ENCODE data around the gene HTRA2.

HTRA2 gene

GRCh38 chr2:74493546-74493945 lies 36.2 kb upstream of the HTRA2 start:
- H3K27ac ChIP-seq (ENCODE audit: low read depth, low read length, poor library complexity, severe bottlenecking): no peak overlapping the region
- no peak overlapping the region for H3K4me3 ChIP-seq (ENCODE audit: low read depth, low read length, poor library complexity, severe bottlenecking)
- H3K9me3 ChIP-seq (ENCODE audit: low read length): no peaks in the 10 kb centered on the region
- H3K27me3 ChIP-seq (ENCODE audit: insufficient read depth, low read length): no peaks in the 10 kb centered on the region
- H3F3A ChIP-seq (ENCODE audit: insufficient read depth, low read length): no peaks in the 10 kb centered on the region
- no peak for TF ChIP-seq EZH2 (IDR thresholded peaks at IDR 0.05; ENCODE audit: borderline replicate concordance, low read length)
- no peak for TF ChIP-seq CTCF (IDR thresholded peaks at IDR 0.05; ENCODE audit: low read length)
- no peak overlapping the region for H2AFZ ChIP-seq (ENCODE audit: low read length)
- no peaks in the 10 kb centered on the region for H3K79me2 ChIP-seq (ENCODE audit: insufficient read depth, low read length)
- no peaks in the 10 kb centered on the region for H3K4me1 ChIP-seq (ENCODE audit: insufficient read depth, low read length, severe bottlenecking)
- peaks cover 40% of the 10 kb centered on the region for H3K36me3 ChIP-seq (ENCODE audit: insufficient read depth, low read length)
- H3K9me2 ChIP-seq (ENCODE audit: low read depth, low read length): no peaks in the 10 kb centered on the region
- no peak overlapping the region for H3K9ac ChIP-seq (ENCODE audit: low read length)
- no peaks in the 10 kb centered on the region for H4K20me1 ChIP-seq (ENCODE audit: insufficient read depth, low read length)
- no peak overlapping the region for H3K4me2 ChIP-seq (ENCODE audit: low read length)

GRCh38 chr2:74495440-74495839 lies 34.3 kb upstream of the HTRA2 start:
- Histone ChIP-seq H4K20me1 (ENCODE audit: insufficient read depth, low read length) (no peaks in the 10 kb centered on the region), H3K4me1 (ENCODE audit: insufficient read depth, low read length, severe bottlenecking) (no peaks in the 10 kb centered on the region), H3K4me2 (ENCODE audit: low read length) (no peak overlapping the region), H3K36me3 (ENCODE audit: insufficient read depth, low read length) (peaks cover 34% of the 10 kb centered on the region), H3K79me2 (ENCODE audit: insufficient read depth, low read length) (no peaks in the 10 kb centered on the region), H3K9me3 (ENCODE audit: low read length) (no peaks in the 10 kb centered on the region), H2AFZ (ENCODE audit: low read length) (no peak overlapping the region), H3K27me3 (ENCODE audit: insufficient read depth, low read length) (peaks cover 8% of the 10 kb centered on the region; the same call in 1 of the 2 replicates), H3K9ac (ENCODE audit: low read length) (no peak overlapping the region), H3K4me3 (ENCODE audit: low read depth, low read length, poor library complexity, severe bottlenecking) (no peak overlapping the region), H3K9me2 (ENCODE audit: low read depth, low read length) (no peaks in the 10 kb centered on the region), H3K27ac (ENCODE audit: low read depth, low read length, poor library complexity, severe bottlenecking) (no peak overlapping the region), H3F3A (ENCODE audit: insufficient read depth, low read length) (no peaks in the 10 kb centered on the region)
- TF ChIP-seq EZH2 (IDR thresholded peaks at IDR 0.05; ENCODE audit: borderline replicate concordance, low read length) (no peak), CTCF (IDR thresholded peaks at IDR 0.05; ENCODE audit: low read length) (no peak)

GRCh38 chr2:74496997-74497776 lies 32.5 kb upstream of the HTRA2 start:
- no peak overlapping the region; the same call in 1 of the 2 replicates for H3K4me2 ChIP-seq (ENCODE audit: low read length)
- H4K20me1 ChIP-seq (ENCODE audit: insufficient read depth, low read length): no peaks in the 10 kb centered on the region
- no peaks in the 10 kb centered on the region for H3K9me2 ChIP-seq (ENCODE audit: low read depth, low read length)
- no peaks in the 10 kb centered on the region for H3F3A ChIP-seq (ENCODE audit: insufficient read depth, low read length)
- no peaks in the 10 kb centered on the region for H3K9me3 ChIP-seq (ENCODE audit: low read length)
- H3K9ac ChIP-seq (ENCODE audit: low read length): no peak overlapping the region
- no peaks in the 10 kb centered on the region for H3K79me2 ChIP-seq (ENCODE audit: insufficient read depth, low read length)
- no peaks in the 10 kb centered on the region for H3K4me1 ChIP-seq (ENCODE audit: insufficient read depth, low read length, severe bottlenecking)
- H3K27ac ChIP-seq (ENCODE audit: low read depth, low read length, poor library complexity, severe bottlenecking): no peak overlapping the region
- no peak overlapping the region for H3K4me3 ChIP-seq (ENCODE audit: low read depth, low read length, poor library complexity, severe bottlenecking)
- no peak for TF ChIP-seq CTCF (IDR thresholded peaks at IDR 0.05; ENCODE audit: low read length)
- no peak for TF ChIP-seq EZH2 (IDR thresholded peaks at IDR 0.05; ENCODE audit: borderline replicate concordance, low read length)
- peaks cover 18% of the 10 kb centered on the region for H3K36me3 ChIP-seq (ENCODE audit: insufficient read depth, low read length)
- H3K27me3 ChIP-seq (ENCODE audit: insufficient read depth, low read length): peaks cover 17% of the 10 kb centered on the region; the same call in 1 of the 2 replicates
- no peak overlapping the region for H2AFZ ChIP-seq (ENCODE audit: low read length)

All from OCI-LY1 (cell line).